GM10266 (cell line): ENCODE measurements around the gene LOXL3.

Experiments
- DNase-seq: peaks from one replicate; pipeline ENCODE4 v3.0.0; 2012; ENCODE audit errors: extremely low spot score
- CTCF ChIP-seq: IDR thresholded peaks from 2 replicates; pipeline ENCODE4 v1.5.1; 2012; ENCODE audit warnings: mild to moderate bottlenecking, low read depth; ENCODE audit not compliant: control insufficient read depth, insufficient read depth; ENCODE audit errors: missing control alignments

The LOXL3 gene

GRCh38 chr2:74553892-74554819 is at the start of gene LOXL3, which contains the start of gene DOK1:
LOXL3 (minus strand) TSS chr2:74553942; CDS start chr2:74552634, 1,308 bp downstream.
DOK1 (plus strand) TSS chr2:74554720; CDS start chr2:74554755, 35 bp downstream.
- no peak for TF ChIP-seq CTCF
- DNase-seq, result peak; percentile 93

DNA sequence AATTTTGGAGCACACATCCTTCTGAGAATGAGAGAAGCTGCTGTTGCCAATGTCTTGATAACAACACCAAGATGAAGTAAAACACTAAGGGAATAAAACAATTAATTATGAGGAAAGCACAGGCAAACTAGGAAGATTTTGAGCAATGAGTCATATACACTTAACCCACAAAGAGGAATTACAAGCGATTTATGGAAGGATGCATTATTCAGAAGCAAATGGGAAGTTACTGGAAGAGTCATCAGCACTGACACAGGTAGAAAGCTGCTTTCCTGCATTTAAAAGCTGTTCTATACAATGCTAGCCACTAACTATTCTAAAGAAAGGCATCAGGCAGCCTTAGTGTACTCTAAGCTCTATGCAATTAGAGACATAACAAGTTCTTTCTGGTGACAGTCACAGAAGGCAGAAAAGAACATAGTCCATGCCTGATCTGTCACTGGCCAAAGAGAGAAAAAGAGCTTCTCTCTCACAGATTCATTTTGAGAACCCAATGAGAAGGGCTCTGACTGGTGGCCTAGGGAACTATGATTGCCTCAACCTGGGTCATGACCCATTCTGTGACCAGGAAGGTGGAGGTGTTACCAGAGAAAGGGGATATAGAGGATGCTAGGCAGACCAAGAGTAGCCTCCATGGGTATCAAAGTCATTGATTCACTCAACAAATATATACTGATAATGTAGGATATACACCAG is 49.0 kb upstream of the LOXL3 start:
- TF ChIP-seq CTCF, result no peak
- DNase-seq, result no peak

DNA sequence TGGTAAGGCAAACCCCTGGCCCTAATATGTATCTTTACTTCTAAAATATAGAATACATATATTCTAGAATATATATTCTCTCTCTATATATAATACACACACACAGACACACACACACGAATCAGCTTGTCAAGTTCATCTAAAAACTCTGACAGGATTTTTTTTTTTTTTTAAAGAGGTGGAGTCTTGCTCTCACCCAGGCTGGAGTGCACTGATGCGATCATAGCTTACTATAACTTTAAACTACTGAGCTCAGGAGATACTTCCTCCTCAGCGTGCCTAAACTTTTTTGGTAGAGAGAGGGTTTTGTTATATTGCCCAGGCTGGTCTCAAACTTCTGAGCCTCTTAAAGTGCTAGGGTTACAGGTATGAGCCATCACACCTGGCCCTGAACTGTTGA is 45.9 kb upstream of the LOXL3 start:
- TF ChIP-seq CTCF, result no peak

DNA sequence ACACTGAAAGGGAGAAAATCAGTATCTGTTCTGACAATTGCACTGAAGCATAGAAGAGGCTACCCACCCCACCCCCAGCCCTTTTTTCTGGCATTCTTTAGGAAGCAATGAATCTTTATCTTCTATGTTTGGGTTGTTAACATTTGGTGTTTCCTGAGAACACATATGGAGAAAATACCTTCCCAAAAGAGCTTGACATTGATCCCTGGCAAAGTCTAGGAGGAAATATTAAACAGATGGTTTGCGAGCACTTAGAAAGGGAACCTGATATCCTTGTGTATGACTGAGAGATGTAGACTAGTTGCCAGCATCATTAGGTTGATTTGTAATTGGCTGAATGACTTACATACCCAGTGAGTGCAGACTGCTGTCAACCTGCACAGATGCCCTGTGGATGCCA is 43.7 kb upstream of the LOXL3 start:
- TF ChIP-seq CTCF, result no peak
- no peak for DNase-seq

More for the DNA sequence above, 45.9 kb upstream of the LOXL3 start:
- DNase-seq, result no peak

GRCh38 chr2:74596584-74596983 is 42.8 kb upstream of the LOXL3 start:
- TF ChIP-seq CTCF, result no peak
- no peak for DNase-seq

GRCh38 chr2:74593826-74594772 is 40.4 kb upstream of the LOXL3 start:
- TF ChIP-seq CTCF, result no peak
- no peak for DNase-seq
